Stimulated activated naive B cell treated with anti-CD40 and anti-IgM and Interleukin-4, amounts not matched to agents 10 μg/mL and 1 μg/mL and 100 μg/mL, for 72 hours (primary cell): ENCODE measurements around the gene UNCX.

Experiments used
- ATAC-seq, 2 donors: fragments of 150-1000 bp; cut with Tn5 transposase; replicated peaks; 2 replicates each; pipeline ENCODE4 v1.10.0; 2021; ENCODE audit warnings: moderate library complexity in 1 of 2
- DNase-seq: peaks from one replicate; pipeline ENCODE4 v3.0.0; 2021
- H3K27ac Mint-ChIP-seq: one replicate; pipeline ENCODE4 v1.8.0; 2022; ENCODE audit warnings: mild to moderate bottlenecking, mixed read lengths
- H3K27me3 Mint-ChIP-seq, 2 donors: one replicate each; pipeline ENCODE4 v1.8.0; 2022; ENCODE audit warnings: mixed read lengths in 2 of 2
- H3K36me3 Mint-ChIP-seq, 2 donors: one replicate each; pipeline ENCODE4 v1.8.0; 2022; ENCODE audit warnings: mixed read lengths in 2 of 2, mild to moderate bottlenecking in 1 of 2
- H3K4me1 Mint-ChIP-seq, 2 donors: one replicate each; pipeline ENCODE4 v1.8.0; 2022; ENCODE audit warnings: mixed read lengths in 2 of 2, mild to moderate bottlenecking in 1 of 2
- H3K4me3 Mint-ChIP-seq, 2 donors: one replicate each; pipeline ENCODE4 v1.8.0; 2022; ENCODE audit warnings: mild to moderate bottlenecking in 2 of 2, mixed read lengths in 2 of 2, moderate library complexity in 1 of 2
- H3K9me3 Mint-ChIP-seq, 2 donors: one replicate each; pipeline ENCODE4 v1.8.0; 2022; ENCODE audit warnings: mixed read lengths in 2 of 2, mild to moderate bottlenecking in 1 of 2

Gene UNCX

GRCh38 chr7:1240517-1241257 lies 8.0 kb downstream of the UNCX start:
- H3K9me3 Mint-ChIP-seq = no peaks in the 10 kb centered on the region
- peak overlapping the region; percentile 87 for H3K27ac Mint-ChIP-seq
- peaks cover under 1 to 2% of the 10 kb centered on the region in 2 donors for H3K36me3 Mint-ChIP-seq
- peaks cover 3 to 4% of the 10 kb centered on the region in 2 donors for H3K4me1 Mint-ChIP-seq
- peak overlapping the region; percentile 25 to 39 for H3K4me3 Mint-ChIP-seq
- peaks cover 42 to 60% of the 10 kb centered on the region in 2 donors for H3K27me3 Mint-ChIP-seq
- DNase-seq (no peak), ATAC-seq (no peak)

DNA sequence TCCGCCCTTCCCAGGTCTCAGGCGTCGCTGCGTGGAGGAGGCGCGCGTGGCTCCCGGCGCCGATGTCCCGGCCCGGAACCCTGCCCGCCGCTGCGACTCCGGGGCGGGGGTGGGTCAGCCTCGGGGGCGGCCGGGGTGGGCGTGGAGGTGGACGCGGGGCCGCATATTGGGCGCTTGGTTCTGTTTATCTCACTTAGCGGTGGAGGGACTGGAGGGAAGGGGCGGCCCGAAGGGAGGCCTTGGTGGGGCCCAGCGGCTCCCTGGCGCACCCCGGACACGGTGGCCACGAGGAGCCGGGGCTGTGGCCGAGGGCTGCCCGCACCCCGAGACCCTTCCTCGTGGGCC lies 8.6 kb downstream of the UNCX start:
- Mint-ChIP-seq H3K4me3 (no peak overlapping the region), H3K27me3 (peaks cover 45 to 63% of the 10 kb centered on the region in 2 donors), H3K27ac (no peak overlapping the region), H3K9me3 (no peaks in the 10 kb centered on the region), H3K4me1 (peaks cover 0 to 3% of the 10 kb centered on the region in 2 donors), H3K36me3 (no peaks in the 10 kb centered on the region)
- ATAC-seq (no peak), DNase-seq (no peak)

- Mint-ChIP-seq H3K36me3 (peaks cover 0 to 3% of the 10 kb centered on the region in 2 donors), H3K27ac (peak overlapping the region; percentile 59), H3K4me3 (peak overlapping the region in 1 of 2 donors; percentile 17), H3K9me3 (no peaks in the 10 kb centered on the region), H3K27me3 (peaks cover 50 to 68% of the 10 kb centered on the region in 2 donors), H3K4me1 (peaks cover 5% of the 10 kb centered on the region in 2 donors)
- DNase-seq (no peak), ATAC-seq (no peak)
Observed at GRCh38 chr7:1241603-1242255, 9.1 kb downstream of the UNCX start.

DNA sequence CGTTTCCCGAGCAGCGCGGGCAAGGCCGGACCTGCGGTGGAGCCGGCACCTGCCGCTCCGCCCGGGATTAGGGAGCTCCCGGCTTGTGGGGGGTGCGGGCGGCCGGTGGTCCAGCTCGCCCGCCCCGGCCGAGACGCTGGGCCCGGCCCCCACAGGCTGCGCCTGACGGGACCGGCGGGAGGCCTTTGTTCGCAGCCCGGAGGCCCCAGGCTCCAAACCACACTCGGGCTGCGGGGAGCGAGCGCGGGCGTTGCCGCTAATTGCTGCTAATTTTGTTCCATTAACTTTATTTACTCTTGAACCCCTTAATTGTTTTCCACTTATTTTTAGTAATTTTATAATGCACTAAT lies 9.6 kb downstream of the UNCX start:
- ATAC-seq = no peak
- Mint-ChIP-seq H3K9me3 (no peaks in the 10 kb centered on the region), H3K36me3 (peaks cover 0 to 3% of the 10 kb centered on the region in 2 donors), H3K27me3 (peaks cover 50 to 68% of the 10 kb centered on the region in 2 donors), H3K4me3 (no peak overlapping the region), H3K4me1 (peaks cover 5% of the 10 kb centered on the region in 2 donors), H3K27ac (peak overlapping the region; percentile 59)
- DNase-seq = no peak

DNA sequence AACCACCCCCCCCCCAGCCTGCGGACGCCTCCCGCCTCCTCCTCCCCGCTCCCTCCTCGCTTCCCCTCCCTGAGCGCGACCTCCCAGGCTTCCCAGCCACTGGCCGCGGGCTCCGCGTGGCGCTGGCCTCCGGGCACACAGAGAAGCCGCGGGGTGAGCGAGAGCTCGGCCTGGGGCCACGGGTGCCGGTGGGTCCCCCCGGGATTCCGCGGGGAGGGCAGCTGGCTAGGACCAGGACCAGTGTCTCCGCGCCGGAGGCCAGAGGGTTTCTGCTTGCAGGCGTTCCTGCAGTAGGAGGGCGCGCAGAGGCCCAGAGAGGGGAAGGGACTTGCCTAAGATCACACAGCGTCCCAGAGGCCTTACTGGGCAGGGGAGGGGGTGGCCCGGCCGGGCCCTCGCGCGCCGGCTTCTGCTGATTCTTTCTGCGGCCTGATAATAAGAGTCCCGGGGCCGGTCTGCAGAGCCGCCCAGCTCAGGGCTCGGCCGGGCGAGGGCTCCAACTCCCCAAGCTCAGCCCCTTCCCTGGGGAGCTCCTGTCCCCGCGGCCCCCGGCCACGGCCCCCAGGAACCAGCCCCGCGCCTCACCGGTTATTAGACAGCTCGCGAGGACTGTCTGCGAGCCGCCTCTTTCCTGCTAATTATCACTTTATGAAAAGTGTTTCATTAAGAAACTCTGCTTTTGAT lies 10.1 kb downstream of the UNCX start:
- no peak for ATAC-seq
- Mint-ChIP-seq H3K27me3 (peaks cover 48 to 66% of the 10 kb centered on the region in 2 donors), H3K9me3 (no peaks in the 10 kb centered on the region), H3K4me1 (peaks cover 5 to 6% of the 10 kb centered on the region in 2 donors), H3K27ac (peak overlapping the region; percentile 47), H3K36me3 (peaks cover 0 to 3% of the 10 kb centered on the region in 2 donors), H3K4me3 (no peak overlapping the region)
- no peak for DNase-seq

- H3K27me3 Mint-ChIP-seq = peaks cover 53 to 71% of the 10 kb centered on the region in 2 donors
Observed at GRCh38 chr7:1243290-1243963, 10.8 kb downstream of the UNCX start.

DNA sequence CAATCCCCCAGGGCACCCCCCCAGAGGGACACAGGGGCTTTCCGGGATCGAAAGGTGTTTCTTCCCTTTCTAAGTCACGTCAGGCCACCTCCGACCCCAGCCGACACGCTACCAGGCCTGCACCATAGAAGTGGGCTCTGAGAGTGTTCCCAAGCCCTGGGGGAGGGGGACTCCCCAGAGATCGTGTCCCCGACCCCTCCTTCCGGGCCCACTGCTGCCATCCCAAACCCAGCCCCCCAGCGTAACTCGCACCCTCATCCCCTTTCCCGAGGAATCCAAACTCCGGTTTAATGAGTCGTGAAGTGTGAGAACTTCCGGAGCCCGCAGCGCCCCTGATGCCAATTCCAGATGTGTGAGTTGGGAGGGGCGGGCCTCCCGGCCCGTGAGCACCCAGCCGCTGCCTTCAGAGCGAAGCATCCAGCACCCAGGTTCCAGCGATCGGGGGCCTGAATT lies 11.3 kb downstream of the UNCX start:
- no peak for DNase-seq
- Mint-ChIP-seq H3K4me1 (peaks cover 10 to 16% of the 10 kb centered on the region in 2 donors), H3K27ac (peak overlapping the region; percentile 59), H3K27me3 (peaks cover 56 to 75% of the 10 kb centered on the region in 2 donors), H3K9me3 (no peaks in the 10 kb centered on the region), H3K4me3 (no peak overlapping the region), H3K36me3 (peaks cover 0 to 3% of the 10 kb centered on the region in 2 donors)
- ATAC-seq = no peak

More at GRCh38 chr7:1243290-1243963, 10.8 kb downstream of the UNCX start:
- peak overlapping the region; percentile 47 for H3K27ac Mint-ChIP-seq
- no peaks in the 10 kb centered on the region for H3K9me3 Mint-ChIP-seq
- peaks cover 0 to 3% of the 10 kb centered on the region in 2 donors for H3K36me3 Mint-ChIP-seq
- no peak overlapping the region for H3K4me3 Mint-ChIP-seq
- peaks cover 9 to 13% of the 10 kb centered on the region in 2 donors for H3K4me1 Mint-ChIP-seq
- ATAC-seq (no peak), DNase-seq (no peak)

DNA sequence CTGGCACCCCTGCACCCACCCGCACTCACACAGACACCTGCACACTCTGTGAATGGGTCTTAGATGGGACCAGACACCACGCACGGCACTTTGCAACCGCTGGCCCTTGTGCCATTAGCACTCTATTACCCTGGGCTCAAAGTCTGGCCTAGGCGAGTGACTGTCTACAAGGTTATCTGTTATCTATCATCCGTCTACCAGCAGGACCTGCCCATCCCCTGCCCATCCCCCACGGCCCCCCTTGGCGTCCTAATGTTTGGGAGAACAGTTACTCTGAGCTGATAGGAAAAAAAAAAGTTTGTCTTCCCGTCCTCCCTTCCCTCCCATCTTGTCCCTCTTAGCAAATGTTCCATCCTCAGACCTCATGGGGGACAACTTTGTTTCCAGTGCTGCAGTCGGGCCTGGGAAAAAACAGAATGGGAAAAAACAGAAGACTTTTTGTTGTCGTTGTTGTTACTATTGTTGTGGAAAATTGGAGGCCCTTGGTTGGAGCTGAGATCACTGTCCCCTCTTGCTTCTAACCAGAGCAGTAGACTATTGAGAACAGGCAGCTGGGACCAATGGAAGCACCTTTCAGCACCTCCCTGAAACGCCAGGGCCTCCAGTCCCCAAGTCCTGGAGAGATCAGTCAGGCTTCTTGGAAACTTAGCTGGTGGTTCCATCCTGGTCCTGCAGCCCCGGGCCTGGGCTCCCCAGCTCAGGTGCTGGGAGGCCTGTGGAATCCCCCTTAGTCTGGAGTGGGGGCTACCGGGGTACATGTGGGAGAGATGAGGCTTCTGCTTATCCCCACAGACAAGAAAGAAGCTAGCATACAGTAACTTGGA lies 12.2 kb downstream of the UNCX start:
- ATAC-seq = no peak
- Mint-ChIP-seq H3K4me3 (peak overlapping the region in 1 of 2 donors; percentile 17), H3K27ac (peak overlapping the region; percentile 59), H3K27me3 (peaks cover 58 to 75% of the 10 kb centered on the region in 2 donors), H3K4me1 (peaks cover 12 to 16% of the 10 kb centered on the region in 2 donors), H3K9me3 (no peaks in the 10 kb centered on the region), H3K36me3 (peaks cover 0 to 3% of the 10 kb centered on the region in 2 donors)
- DNase-seq = no peak

DNA sequence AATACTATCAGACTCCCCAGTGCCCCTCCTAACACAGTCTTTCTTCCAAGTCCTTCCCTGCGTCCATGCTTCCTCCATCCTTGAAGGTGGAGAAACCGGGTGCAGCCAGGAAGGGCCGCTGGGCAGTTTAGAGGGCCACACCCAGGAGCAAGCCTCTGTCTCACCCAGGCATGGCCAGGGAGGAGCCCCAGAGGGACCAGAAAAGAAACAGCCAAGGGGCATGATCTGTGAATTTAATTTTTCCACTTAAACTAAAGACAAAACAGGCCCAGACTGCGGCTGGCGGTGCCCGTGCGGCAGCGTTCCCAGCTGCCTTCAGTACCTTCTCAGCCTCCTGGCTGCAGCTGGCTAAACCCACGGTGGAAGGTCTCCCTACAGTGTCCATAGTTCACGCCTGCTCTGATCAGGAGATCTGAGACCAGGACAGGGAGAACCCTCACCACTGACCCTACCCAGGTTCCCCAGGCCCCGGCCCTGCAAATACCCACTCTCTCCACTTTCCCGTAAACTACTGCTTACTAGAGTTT lies 12.9 kb downstream of the UNCX start:
- H3K9me3 Mint-ChIP-seq = no peaks in the 10 kb centered on the region
- H3K27me3 Mint-ChIP-seq = peaks cover 58 to 75% of the 10 kb centered on the region in 2 donors
- H3K4me1 Mint-ChIP-seq = peaks cover 12 to 16% of the 10 kb centered on the region in 2 donors
- H3K4me3 Mint-ChIP-seq = peak overlapping the region in 1 of 2 donors; percentile 32
- DNase-seq (no peak), ATAC-seq (no peak)
- H3K36me3 Mint-ChIP-seq = peaks cover 0 to 3% of the 10 kb centered on the region in 2 donors
- H3K27ac Mint-ChIP-seq = peak overlapping the region; percentile 59

DNA sequence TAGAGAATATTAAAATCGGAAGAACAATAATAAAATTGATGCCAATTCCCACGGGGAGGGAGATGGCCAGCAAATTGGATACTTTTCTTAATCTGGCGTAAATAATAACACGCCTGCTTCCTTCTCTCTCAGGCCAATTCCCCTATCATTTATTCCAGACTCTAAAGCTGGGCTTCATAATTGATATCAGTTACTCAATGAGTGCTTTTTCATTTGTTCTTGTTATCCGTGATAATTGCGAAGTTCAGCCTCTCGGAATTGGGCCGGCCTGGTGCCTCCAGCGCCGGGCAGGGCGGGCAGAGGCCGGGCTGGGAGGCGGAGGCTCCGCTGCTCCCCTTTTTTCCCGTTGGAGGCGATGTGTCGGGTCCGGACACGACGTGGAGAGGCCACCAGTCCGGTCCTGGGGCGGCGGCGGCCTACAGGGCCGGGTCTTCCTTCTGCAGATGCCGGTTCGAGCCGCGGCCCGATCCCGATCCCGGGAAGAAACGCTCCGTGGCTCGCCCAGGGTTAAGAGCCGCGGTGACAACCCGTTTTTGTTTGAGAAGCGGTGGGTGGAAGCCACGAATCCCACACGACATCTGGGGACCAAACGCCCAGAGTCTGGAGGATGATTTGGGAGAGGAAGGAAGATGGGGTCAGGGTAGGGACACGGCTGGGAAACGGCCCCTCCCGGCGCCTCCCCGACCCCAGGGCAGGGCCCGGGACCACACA lies 13.6 kb downstream of the UNCX start:
- no peaks in the 10 kb centered on the region for H3K9me3 Mint-ChIP-seq
- ATAC-seq = no peak
- DNase-seq = no peak
- peaks cover 0 to 3% of the 10 kb centered on the region in 2 donors for H3K36me3 Mint-ChIP-seq
- H3K4me1 Mint-ChIP-seq = peaks cover 9 to 16% of the 10 kb centered on the region in 2 donors
- peaks cover 62 to 75% of the 10 kb centered on the region in 2 donors for H3K27me3 Mint-ChIP-seq
- peak overlapping the region; percentile 88 for H3K27ac Mint-ChIP-seq
- H3K4me3 Mint-ChIP-seq = peak overlapping the region; percentile 56 to 72

GRCh38 chr7:1246871-1247526 lies 14.3 kb downstream of the UNCX start:
- peaks cover 0 to 3% of the 10 kb centered on the region in 2 donors for H3K36me3 Mint-ChIP-seq
- H3K27ac Mint-ChIP-seq = no peak overlapping the region
- H3K4me1 Mint-ChIP-seq = peaks cover 9 to 16% of the 10 kb centered on the region in 2 donors
- no peak overlapping the region for H3K4me3 Mint-ChIP-seq
- DNase-seq (no peak), ATAC-seq (no peak)
- peaks cover 65 to 82% of the 10 kb centered on the region in 2 donors for H3K27me3 Mint-ChIP-seq
- H3K9me3 Mint-ChIP-seq = no peaks in the 10 kb centered on the region

DNA sequence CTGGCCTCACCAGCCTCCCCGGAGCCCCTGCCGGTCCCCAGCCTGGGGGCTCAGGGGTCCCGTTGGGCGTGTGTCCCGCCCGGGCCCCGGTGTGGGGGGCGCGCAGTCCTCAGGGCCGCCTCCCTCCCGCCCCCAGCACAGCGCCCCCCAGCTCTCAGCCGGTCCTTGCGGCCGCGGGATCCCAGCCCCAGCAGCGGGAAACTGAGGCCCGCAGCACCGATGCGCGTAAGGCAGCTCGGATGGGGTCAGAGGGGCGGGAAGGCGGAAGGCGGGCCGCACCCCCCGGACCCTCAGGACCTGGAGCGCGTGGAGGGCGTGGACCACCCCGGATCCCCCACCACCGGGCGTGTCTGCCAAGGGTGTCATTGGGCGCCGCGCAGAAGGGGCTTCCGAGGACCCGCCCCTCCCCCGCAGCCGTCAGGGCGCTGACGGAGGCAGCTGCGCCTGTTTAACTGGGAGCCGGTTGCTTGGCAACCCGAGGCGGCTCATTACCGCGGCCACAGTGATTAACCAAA lies 14.9 kb downstream of the UNCX start:
- Mint-ChIP-seq H3K27me3 (peaks cover 65 to 83% of the 10 kb centered on the region in 2 donors), H3K9me3 (no peaks in the 10 kb centered on the region), H3K4me1 (peaks cover 9 to 16% of the 10 kb centered on the region in 2 donors), H3K27ac (no peak overlapping the region), H3K36me3 (peaks cover 0 to 3% of the 10 kb centered on the region in 2 donors), H3K4me3 (no peak overlapping the region)
- ATAC-seq (no peak), DNase-seq (no peak)
